RWPE1 (cell line): ENCODE measurements around the gene F5.
A peak's percentile ranks its signal among the peaks of the same experiment; 100 is the strongest.

Experiments
- CTCF ChIA-PET: fragments of 350-600 bp; sonication (Branson Sonifier 250); formaldehyde crosslinking; extraction: SDS; loops from one replicate; lab custom pipeline; 2021; lab: Yijun Ruan, JAX
- POLR2A ChIA-PET: fragments of 400-600 bp; formaldehyde crosslinking; extraction: SDS; loops from one replicate; lab custom pipeline; 2020; ENCODE audit warnings: antibody characterized with exemption; ENCODE audit not compliant: low non-redundant PET; lab: Yijun Ruan, JAX
- DNase-seq: peaks from one replicate; pipeline ENCODE4 v3.0.0; 2012; ENCODE audit warnings: low spot score
- H3K27ac ChIP-seq: fragments of 450-650 bp; 2 replicates; pipeline ENCODE4 v1.5.1; 2017
- TF ChIP-seq, protein P1 (sequence below): fragments of 450-650 bp; conservative IDR thresholded peaks from 2 replicates; pipeline ENCODE4 v1.5.1; 2017; ENCODE audit warnings: low read depth, mild to moderate bottlenecking

Gene F5

DNA sequence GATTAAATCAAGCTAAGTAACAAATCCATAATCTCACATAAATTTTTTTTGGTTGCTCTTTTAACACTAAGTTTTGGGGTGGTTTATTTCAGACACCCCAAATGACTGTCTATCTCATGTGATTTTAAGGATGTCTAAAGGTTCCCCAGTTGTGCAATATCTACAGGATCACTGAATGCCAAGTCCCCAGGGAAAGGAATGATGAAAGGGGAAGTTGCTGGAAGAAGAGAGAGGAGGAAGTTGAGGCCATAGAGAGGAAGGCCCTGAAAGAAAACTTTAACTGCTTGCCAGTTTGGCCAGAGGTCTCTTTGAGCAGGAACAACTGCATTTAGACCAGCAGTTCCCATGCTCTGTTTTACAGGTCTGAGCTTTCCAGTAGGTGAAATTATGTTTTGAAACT is 73.1 kb downstream of the F5 start:
- H3K27ac ChIP-seq: no peak overlapping the region
- POLR2A ChIA-PET: no interaction called here
- DNase-seq: no peak
- TF ChIP-seq, protein P1, sequence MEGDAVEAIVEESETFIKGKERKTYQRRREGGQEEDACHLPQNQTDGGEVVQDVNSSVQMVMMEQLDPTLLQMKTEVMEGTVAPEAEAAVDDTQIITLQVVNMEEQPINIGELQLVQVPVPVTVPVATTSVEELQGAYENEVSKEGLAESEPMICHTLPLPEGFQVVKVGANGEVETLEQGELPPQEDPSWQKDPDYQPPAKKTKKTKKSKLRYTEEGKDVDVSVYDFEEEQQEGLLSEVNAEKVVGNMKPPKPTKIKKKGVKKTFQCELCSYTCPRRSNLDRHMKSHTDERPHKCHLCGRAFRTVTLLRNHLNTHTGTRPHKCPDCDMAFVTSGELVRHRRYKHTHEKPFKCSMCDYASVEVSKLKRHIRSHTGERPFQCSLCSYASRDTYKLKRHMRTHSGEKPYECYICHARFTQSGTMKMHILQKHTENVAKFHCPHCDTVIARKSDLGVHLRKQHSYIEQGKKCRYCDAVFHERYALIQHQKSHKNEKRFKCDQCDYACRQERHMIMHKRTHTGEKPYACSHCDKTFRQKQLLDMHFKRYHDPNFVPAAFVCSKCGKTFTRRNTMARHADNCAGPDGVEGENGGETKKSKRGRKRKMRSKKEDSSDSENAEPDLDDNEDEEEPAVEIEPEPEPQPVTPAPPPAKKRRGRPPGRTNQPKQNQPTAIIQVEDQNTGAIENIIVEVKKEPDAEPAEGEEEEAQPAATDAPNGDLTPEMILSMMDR: no peak
- CTCF ChIA-PET: no interaction called here

DNA sequence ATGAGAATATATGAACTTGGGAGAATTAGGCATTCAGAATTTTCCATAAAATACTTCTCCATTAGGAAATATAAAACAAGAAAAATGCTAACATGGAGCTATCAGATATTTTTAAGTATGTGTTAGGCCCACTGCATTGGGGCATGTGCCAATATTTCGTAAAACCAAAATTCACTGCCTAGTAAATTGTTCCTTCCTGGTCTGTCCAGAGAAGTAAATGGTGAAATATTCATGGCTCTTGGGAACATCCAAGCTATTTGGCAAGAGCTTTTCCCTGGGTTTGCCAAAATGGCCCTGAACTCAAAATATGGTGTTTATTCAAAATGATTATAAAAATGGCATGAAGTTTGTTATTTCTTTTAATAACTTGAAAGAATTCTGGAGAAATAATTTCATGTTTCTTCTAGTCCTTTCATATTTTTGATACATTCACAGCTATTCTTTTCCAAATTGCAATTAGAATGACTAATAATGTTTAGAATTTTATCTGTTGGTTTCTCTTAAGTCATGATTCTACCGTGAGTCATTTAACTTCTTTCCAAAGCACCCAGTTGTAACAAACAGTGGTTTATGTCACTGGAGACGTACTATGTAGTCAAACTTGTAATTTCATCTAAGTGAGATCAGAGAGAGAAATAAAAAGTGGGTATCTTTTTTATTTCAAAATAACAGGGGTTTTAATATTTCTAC is 74.8 kb downstream of the F5 start:
- CTCF ChIA-PET: interaction anchor here (0.6 kb wide), 2 partner anchors 7 to 813 kb away, joined by 3 to 8 read pairs; no protein-coding TSS in a partner anchor

DNA sequence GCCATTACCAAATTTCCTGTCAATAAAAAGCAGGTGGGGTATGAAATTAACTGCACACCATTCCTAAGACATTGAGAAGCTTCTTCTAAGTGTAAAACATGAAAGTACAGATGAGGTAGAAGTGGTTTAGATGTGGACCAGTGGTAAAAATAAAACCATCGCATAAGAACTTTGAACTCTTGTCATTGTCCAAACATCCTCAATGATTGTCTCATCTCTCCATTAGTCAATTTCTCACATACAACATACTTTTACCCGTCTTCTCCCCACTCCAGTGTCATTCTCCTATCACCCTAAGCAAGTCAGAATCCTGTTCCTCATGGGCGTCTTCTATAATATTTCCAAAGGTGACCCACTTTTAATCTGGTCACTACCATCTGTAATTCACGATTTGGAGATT is 76.2 kb downstream of the F5 start:
- ChIA-PET CTCF (no interaction called here), POLR2A (no interaction called here)
- TF ChIP-seq, protein P1: no peak
- DNase-seq: no peak
- no peak overlapping the region for H3K27ac ChIP-seq

More for the DNA sequence above, 74.8 kb downstream of the F5 start:
- POLR2A ChIA-PET: interaction anchor here (0.6 to 0.8 kb wide), 2 partner anchors 12 to 25 kb away, joined by 3 to 4 read pairs; partner anchors contain the start of gene SLC19A2
- no peak overlapping the region for H3K27ac ChIP-seq
- TF ChIP-seq, protein P1: no peak
- DNase-seq: peak; percentile 75

DNA sequence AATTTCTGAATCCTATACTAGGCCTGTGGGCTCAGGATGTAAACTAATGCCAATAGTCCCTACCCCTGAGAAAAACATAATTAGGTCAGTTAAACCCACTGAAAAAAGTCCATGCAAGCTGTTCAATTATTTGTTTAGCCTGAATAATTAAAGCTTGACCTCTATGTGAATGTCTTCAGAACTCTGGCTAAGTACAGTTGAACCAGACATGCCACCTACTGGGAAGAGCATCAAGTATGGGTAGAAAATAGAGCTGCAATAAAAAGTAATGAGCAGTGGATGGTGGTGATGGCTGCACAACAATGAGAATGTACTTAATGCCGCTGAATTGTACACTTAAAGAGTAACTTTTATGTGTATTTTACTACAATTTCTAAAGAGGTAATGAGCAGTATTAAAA is 76.9 kb downstream of the F5 start:
- no peak overlapping the region for H3K27ac ChIP-seq
- no peak for DNase-seq
- TF ChIP-seq, protein P1: no peak
- CTCF ChIA-PET: interaction anchor here (0.9 kb wide), 1 partner anchor 37 kb away, joined by 5 read pairs; no protein-coding TSS in a partner anchor
- POLR2A ChIA-PET: no interaction called here

DNA sequence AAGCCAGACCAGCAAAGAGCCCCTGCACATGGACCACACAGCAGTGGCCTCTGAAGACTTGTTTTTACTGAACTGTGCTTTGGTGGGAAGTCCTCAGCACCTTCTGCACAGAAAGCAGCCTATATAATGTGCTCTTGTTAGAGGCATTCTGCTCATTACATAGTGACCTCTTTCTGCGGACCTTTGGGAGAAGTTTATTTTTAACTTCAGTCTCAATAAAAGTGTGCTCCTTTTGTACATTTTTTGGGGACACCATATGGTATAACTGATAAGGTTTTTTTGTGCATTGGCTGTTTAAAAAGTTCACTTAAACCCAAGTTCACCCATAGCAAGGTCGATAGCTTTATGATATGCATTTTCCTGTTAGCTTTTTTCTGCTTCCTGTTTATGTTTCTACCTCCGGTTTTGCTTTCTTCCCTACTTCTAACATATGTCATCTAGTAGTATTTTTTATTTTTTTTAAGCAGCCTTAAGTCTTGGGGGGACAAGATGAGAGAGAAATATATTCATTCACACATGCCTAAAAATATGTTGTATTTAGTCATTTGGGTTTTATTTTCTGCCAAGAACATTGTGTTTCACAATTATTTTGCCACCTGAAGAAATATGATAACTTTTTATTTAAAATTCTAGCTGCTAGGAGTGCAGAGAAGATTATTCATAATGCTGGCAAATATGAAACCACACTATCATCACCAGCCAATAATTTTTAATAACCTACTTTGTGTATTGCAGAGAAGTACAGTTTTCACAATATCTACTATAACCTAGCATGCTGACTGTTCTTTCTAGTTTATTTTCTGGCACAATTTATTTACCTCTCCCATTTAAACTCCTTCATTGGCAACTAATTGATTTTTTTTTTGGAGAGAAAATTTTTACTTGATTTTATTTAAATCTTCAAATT is 77.6 kb downstream of the F5 start:
- CTCF ChIA-PET: interaction anchor here (0.7 to 0.9 kb wide), 2 partner anchors 37 to 40 kb away, joined by 4 to 5 read pairs; no protein-coding TSS in a partner anchor

More for the DNA sequence above, 77.6 kb downstream of the F5 start:
- H3K27ac ChIP-seq: no peak overlapping the region
- POLR2A ChIA-PET: no interaction called here
- TF ChIP-seq, protein P1: no peak
- DNase-seq: no peak
